HepG2 (cell line): Measurements from ENCODE around the gene ERC1. TPM values are rescaled to one million over a fixed set of nuclear protein-coding genes. Genes with fewer than 3 reads are reported as not detected.

Source experiments
- ATAC-seq: fragments of 200-7000 bp; cut with Tn5 transposase; 3 replicates; pipeline ENCODE4 v1.9.1; 2020; ENCODE audit warnings: mild to moderate bottlenecking, moderate library complexity
- BruUV-seq: library from RNA; stranded (reverse); fragments of 400-500 nt; replicated peaks from 2 replicates; lab custom pipeline; 2021; lab: Mats Ljungman, UMichigan
- CTCF ChIA-PET: fragments of 300-600 bp; formaldehyde crosslinking; extraction: SDS; loops from one replicate; lab custom pipeline; 2021; ENCODE audit warnings: low total read pairs, inconsistent platforms, low intra/inter-chr PET ratio; lab: Yijun Ruan, JAX
- POLR2A ChIA-PET: fragments of 350-600 bp; sonication (Branson Sonifier 250); formaldehyde crosslinking; loops from one replicate; lab custom pipeline; 2020; ENCODE audit warnings: antibody characterized with exemption, inconsistent platforms; lab: Yijun Ruan, JAX
- DNase-seq: peaks from one replicate; pipeline ENCODE4 v3.0.0-alpha.2; 2015; ENCODE audit warnings: low spot score
- FAIRE-seq: peaks from 3 replicates; lab custom pipeline; 2011; peaks lifted over from hg19 to GRCh38; lab: Jason Lieb, UNC
- H2AFZ ChIP-seq: one replicate; pipeline ENCODE4 v1.6.1; 2011; ENCODE audit warnings: low read length, inconsistent platforms
- H3K27ac ChIP-seq: fragments of 300-600 bp; 3 replicates; pipeline ENCODE4 v1.8.0; 2011; ENCODE audit warnings: mixed run types, mild to moderate bottlenecking, mixed read lengths, low read length, inconsistent platforms; ENCODE audit not compliant: insufficient read depth; ENCODE audit errors: extremely low read length
- H3K27me3 ChIP-seq, 2 experiments: fragments of 200-600 bp in 1 of 2; 2 replicates in 1 of 2; 3 replicates in 1 of 2; pipeline versions ENCODE4 v1.6.0 to v1.8.0; 2011; ENCODE audit warnings: low read length in 2 of 2, mild to moderate bottlenecking in 2 of 2, moderate library complexity in 2 of 2, inconsistent platforms in 1 of 2; ENCODE audit not compliant: insufficient read depth in 2 of 2, control insufficient read depth in 1 of 2
- H3K36me3 ChIP-seq, 2 experiments: fragments of 200-600 bp in 1 of 2; replicated peaks in 1 of 2; 2 replicates in 1 of 2; 3 replicates in 1 of 2; pipeline versions ENCODE4 v1.5.1 to v1.8.0; 2011; ENCODE audit warnings: low read length in 2 of 2, inconsistent platforms in 1 of 2; ENCODE audit not compliant: insufficient read depth in 2 of 2, control insufficient read depth in 1 of 2
- H3K4me1 ChIP-seq: 2 replicates; pipeline ENCODE4 v1.5.1; 2012; ENCODE audit warnings: low read length, inconsistent platforms; ENCODE audit not compliant: insufficient read depth
- H3K4me2 ChIP-seq: 2 replicates; pipeline ENCODE4 v1.6.0; 2011; ENCODE audit warnings: low read depth, low read length, inconsistent platforms
- H3K4me3 ChIP-seq, 3 experiments: fragments of 200-600 bp in 1 of 3; sonication (generic), shearing (Covaris generic) in 1 of 3; replicated peaks in 1 of 3; 2 replicates each; pipeline ENCODE4 v1.5.1; 2011 to 2016; ENCODE audit warnings: low read length in 3 of 3, inconsistent platforms in 2 of 3, low read depth in 2 of 3, mild to moderate bottlenecking in 2 of 3, control low read depth in 1 of 3, mixed read lengths in 1 of 3; ENCODE audit not compliant: insufficient read depth in 1 of 3
- H3K79me2 ChIP-seq: one replicate; pipeline ENCODE4 v1.6.1; 2011; ENCODE audit warnings: low read length, inconsistent platforms; ENCODE audit not compliant: insufficient read depth
- H3K9ac ChIP-seq: 2 replicates; pipeline ENCODE4 v1.6.0; 2011; ENCODE audit warnings: mild to moderate bottlenecking, low read depth, low read length, inconsistent platforms; ENCODE audit not compliant: insufficient read depth
- H3K9me3 ChIP-seq: 2 replicates; pipeline ENCODE4 v1.5.1; 2012; ENCODE audit warnings: mild to moderate bottlenecking, low read length
- H4K20me1 ChIP-seq: 2 replicates; pipeline ENCODE4 v1.6.0; 2011; ENCODE audit warnings: inconsistent platforms, mild to moderate bottlenecking, low read length, moderate library complexity; ENCODE audit not compliant: insufficient read depth
- CEBPG ChIP-seq: IDR thresholded peaks from 2 replicates; pipeline ENCODE4 v1.6.1; 2016
- SMC3 ChIP-seq: IDR thresholded peaks from 2 replicates; pipeline ENCODE4 v1.6.1; 2011; ENCODE audit warnings: low read length, improper control_type of control experiment
- ZBTB21 ChIP-seq: sonication (generic); formaldehyde crosslinking; IDR thresholded peaks from 2 replicates; pipeline ENCODE4 v1.4.0; 2020; ENCODE audit warnings: missing genetic modification reagents
- ZNF235 ChIP-seq: sonication (generic); formaldehyde crosslinking; IDR thresholded peaks from 2 replicates; pipeline ENCODE4 v1.8.1; 2023; ENCODE audit warnings: mild to moderate bottlenecking, missing genetic modification reagents, borderline replicate concordance
- WGBS: methylation state at CpG from one replicate; pipeline ENCODE4 v1.1.6; 2017; ENCODE audit warnings: low lambda C conversion rate; 5-methylcytosine and 5-hydroxymethylcytosine counted together
- in situ Hi-C: cut with HindIII; loops from 2 replicates; pipeline ENCODE4 v1.10.0; 2017; ENCODE audit warnings: low pct_unique_long_range_greater_than_20kb; ENCODE audit not compliant: extremely low pct_ligation_motif_present
- intact Hi-C: fragments of 100-400 bp; cut with micrococcal nuclease; formaldehyde crosslinking; loops from one replicate; pipeline ENCODE4 v1.10.0; 2022; ENCODE audit not compliant: unreplicated experiment
- polyA plus RNA-seq, 8 experiments: library from polyadenylated mRNA; depleted of rRNA in 3 of 8; stranded (reverse) in 7 of 8; unstranded in 1 of 8; fragments of >200 nt; fragmentation: Illumina TruSeq in 4 of 8; extraction: Trizol in 4 of 8; gene quantifications; 2 replicates each; pipeline versions ENCODE4 v1.2.1 to v1.2.3, GENCODE V29; 2011 to 2016; ENCODE audit warnings: low read depth in 4 of 8, missing spikeins in 1 of 8, mixed read lengths in 1 of 8; ENCODE audit not compliant: insufficient read depth in 1 of 8
- total RNA-seq, 5 experiments: library from RNA; depleted of rRNA; stranded (reverse); fragments of >200 nt; fragmentation: Illumina TruSeq; extraction: Trizol; gene quantifications; 2 replicates each; pipeline ENCODE4 v1.2.3, GENCODE V29; 2016; ENCODE audit warnings: low read depth in 1 of 5

Gene ERC1
- total and polyA plus RNA-seq, 2 of the 13 experiments (the other 11 are each of a cell fraction or from before 2014, with no cell fraction given) = 6.1 to 12.4 TPM

- no peaks in the 10 kb centered on the region for H3K4me1 ChIP-seq
- intact Hi-C loops = no loop called here
- no peaks in the 10 kb centered on the region for H3K27me3 ChIP-seq
- in situ Hi-C loops = no loop called here
- POLR2A ChIA-PET = no interaction called here
- CTCF ChIA-PET = no interaction called here
- H3K36me3 ChIP-seq = peaks cover 2 to 15% of the 10 kb centered on the region in 2 experiments; a peak in 2 of 5 replicates
- no peak overlapping the region for H3K4me2 ChIP-seq
- FAIRE-seq (no peak), ATAC-seq (no peak), DNase-seq (no peak)
- H3K27ac ChIP-seq = no peak overlapping the region
- no peak overlapping the region for H3K4me3 ChIP-seq
- H3K9ac ChIP-seq = no peak overlapping the region
- H2AFZ ChIP-seq = no peak overlapping the region
- H4K20me1 ChIP-seq = no peaks in the 10 kb centered on the region
- no TSS peak for BruUV-seq
- H3K9me3 ChIP-seq = no peaks in the 10 kb centered on the region
- 100% methylated on average over 1 of the region's 1 CpG for WGBS
- no peaks in the 10 kb centered on the region for H3K79me2 ChIP-seq
- TF ChIP-seq CEBPG (CRISPR knock-in tag) = no peak
Measured at GRCh38 chr12:1293901-1294300, 302.9 kb downstream of the ERC1 start.

- DNase-seq = no peak
- in situ Hi-C loops = no loop called here
- intact Hi-C loops = no loop called here
- 97% methylated on average over 3 of the region's 3 CpGs for whole genome bisulfite sequencing
- H3K4me2 ChIP-seq = no peak overlapping the region
- BruUV-seq = no TSS peak
- ChIA-PET POLR2A (no interaction called here), CTCF (no interaction called here)
- no peak overlapping the region for H2AFZ ChIP-seq
- no peaks in the 10 kb centered on the region for H3K4me1 ChIP-seq
- H4K20me1 ChIP-seq = no peaks in the 10 kb centered on the region
- no peaks in the 10 kb centered on the region for H3K9me3 ChIP-seq
- no peak overlapping the region for H3K4me3 ChIP-seq
- TF ChIP-seq ZNF235 (CRISPR knock-in tag) (no peak), SMC3 (no peak), ZBTB21 (CRISPR knock-in tag) (no peak)
- no peaks in the 10 kb centered on the region for H3K79me2 ChIP-seq
- ATAC-seq = no peak
- no peaks in the 10 kb centered on the region for H3K27me3 ChIP-seq
- H3K36me3 ChIP-seq = no peaks in the 10 kb centered on the region
- FAIRE-seq = no peak
- H3K9ac ChIP-seq = no peak overlapping the region
- no peak overlapping the region for H3K27ac ChIP-seq
Measured at GRCh38 chr12:1297206-1297605, 306.2 kb downstream of the ERC1 start.
